Stimulated activated CD4-positive, alpha-beta T cell treated with anti-CD3 and anti-CD28 coated beads, Interleukin-2, amount 100 ng/mL, for 4 hours (primary cell): ENCODE measurements around the gene AHI1.
"Not testable (repeated sequence)": the region's sequence is repeated elsewhere in the genome, so short reads cannot be mapped to it uniquely, and the experiment has no call there.

Experiments
- DNase-seq: peaks from one replicate; pipeline ENCODE4 v3.0.0-alpha.2; 2020; ENCODE audit warnings: low read depth

Gene AHI1

DNA sequence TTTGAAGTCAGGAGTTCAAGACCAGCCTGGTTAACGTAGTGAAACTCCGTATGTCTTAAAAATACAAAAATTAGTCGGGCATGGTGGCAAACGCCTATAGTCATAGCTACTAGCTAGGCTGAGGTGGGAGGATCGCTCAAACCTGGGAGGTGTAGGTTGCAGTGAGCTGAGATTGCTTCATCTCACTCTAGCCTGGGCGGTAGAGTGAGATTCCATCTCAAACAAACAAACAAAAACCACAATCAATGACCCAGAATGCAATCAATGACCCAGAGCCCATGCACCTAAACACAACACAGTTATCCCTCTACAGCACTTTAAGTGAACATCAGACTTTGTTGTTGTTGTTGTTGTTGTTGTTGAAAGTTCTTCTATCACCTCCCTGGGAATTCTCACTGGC lies 238.6 kb downstream of the AHI1 start:
- DNase-seq = no peak

DNA sequence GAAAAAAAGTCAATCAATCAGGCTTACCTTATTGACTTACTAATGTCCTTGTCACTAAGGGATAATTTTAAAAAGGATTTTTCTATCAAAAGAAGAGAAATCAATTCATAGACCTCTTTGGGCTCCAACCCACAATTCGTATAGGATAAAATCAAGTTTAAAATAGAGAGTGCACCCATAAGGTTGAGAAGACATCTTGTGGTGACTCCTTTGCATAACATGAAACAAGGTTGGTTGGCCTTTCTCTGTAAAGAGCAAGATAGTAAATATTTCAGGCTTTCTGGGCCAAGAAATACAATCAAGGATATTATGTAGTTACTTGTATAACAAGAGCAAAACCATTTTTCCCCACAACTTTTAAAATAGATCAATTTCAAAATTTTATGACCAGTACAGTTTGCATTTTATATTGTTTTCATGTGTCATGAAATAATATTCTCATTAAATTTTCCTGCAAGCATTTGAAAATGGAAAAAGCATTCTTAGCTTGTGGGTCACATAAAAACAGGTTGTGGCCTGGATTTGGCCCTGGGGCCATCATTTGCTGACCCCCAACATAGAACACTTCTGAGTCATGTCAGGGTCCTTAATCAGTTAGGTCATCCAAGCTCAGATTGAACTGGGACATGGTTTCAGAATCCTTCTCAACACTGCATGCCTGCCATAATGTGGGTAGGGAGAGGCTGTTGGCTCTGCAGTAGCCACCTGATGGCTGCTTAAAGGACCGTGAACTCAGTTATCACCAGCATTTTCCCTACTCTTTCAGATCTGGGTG lies 239.7 kb downstream of the AHI1 start:
- no peak for DNase-seq

DNA sequence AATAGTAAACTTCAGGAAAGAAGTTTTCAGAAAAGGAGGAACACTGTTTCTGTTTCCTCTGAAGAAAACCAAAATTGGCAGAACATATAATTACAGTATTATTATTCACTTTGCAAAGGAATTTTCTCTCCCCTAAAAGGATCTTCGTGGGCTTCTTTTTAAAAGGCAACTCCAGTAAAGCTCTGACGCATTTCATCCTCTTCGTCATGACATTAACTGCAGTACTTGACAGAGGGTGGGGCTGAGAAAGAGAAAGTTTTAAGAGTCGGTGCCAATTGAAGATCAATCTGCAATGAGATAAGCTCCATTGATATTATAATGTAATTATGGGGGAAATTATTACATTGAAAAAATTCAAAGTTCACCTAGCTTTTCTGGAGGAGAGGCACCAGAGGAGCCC lies 240.7 kb downstream of the AHI1 start:
- DNase-seq = no peak

DNA sequence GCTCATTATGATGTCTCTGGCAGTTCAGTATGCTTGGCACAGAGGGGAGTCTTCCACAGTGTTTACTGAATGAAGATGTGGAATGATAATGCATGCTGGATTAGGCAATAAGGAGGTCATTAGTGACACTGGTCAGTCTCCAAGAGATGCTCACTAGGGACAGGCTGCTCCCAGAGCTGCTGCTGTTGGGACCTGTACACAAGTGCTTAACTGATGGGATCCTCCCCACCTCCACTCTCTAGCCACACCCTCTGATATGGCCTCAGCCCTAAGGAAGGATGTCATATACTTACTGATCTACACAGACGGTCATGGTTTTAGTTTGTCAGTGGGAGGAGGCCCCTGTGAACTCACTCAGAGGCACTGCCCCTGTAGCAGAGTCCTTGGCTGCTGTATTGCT lies 243.1 kb downstream of the AHI1 start:
- no peak for DNase-seq

DNA sequence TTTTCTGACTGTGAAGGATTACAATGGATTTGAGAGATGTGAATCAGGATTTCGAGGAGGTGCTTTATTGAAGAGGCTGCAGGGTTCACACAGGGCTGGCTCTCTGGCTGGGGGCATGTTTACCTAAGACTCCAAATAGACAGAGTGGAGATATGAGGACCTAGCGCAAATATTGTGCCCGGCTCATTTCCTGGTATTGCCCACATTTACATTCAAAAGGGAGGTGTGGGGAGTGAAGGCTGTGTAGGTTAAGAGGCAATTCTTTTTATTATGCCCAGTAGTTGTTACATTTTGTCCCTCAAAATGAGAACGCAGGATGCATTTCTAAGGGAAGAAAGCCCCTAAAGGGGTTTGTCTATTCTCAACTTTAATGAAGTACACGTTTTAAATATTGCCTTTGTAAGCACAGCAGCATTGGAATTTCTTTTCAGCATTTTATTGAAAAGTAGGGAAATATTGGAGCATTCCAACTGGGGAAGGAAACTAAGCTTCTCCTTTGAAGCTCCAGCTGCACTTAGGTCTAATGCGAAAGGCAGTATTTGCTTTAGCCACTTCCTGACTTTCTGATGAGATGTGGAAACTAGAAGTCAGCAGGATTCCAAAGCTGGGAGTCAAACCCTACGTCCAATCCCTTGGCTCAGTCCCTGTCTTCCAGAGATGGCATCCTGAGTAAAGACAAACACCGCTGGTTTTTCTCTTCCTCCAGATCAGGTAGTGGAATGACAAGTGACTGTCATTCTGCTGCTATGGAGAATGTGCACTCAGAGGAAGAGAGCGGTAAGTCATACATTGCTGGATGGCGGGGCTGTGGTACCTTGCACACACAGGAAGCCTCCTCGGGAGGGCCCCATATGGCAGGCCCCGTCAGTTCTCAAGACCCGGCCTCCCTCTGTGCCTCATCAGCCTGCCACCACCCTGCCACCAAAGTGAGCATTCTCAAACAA lies 245.8 kb downstream of the AHI1 start:
- no peak for DNase-seq

DNA sequence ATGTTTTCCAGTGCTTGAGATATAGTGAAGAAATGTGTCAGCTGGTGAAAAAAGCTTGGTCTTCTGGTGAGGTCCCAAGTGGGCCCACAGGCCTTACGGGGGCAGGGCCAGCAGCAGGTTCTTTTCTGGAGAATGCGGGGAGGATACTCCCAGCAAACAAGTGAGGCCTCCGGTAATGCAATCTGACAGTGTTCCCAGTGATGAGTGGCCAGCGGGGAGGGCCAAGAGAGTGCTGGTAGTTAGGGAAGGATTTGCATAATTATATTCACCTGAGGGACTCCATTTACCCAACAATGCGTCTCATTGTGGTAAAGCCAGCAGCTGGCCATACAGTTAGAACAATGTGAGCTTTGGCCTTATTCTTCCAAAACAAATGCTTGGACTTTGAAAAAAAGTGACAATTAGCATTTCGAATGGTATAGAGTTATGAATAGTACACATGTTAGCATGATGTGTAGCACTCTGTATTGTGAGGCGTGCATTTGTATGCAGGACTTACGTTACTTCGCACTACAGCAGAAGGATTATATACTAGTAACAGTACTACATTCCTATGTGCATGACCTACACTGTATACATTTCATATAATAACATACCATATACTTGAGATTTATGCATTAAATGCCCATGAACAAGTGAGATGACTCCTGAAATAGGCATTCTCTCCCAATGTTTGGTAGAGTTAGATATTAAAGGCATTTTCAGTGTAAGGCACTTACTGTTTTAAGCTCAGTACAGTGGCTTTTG lies 246.6 kb downstream of the AHI1 start:
- no peak for DNase-seq

DNA sequence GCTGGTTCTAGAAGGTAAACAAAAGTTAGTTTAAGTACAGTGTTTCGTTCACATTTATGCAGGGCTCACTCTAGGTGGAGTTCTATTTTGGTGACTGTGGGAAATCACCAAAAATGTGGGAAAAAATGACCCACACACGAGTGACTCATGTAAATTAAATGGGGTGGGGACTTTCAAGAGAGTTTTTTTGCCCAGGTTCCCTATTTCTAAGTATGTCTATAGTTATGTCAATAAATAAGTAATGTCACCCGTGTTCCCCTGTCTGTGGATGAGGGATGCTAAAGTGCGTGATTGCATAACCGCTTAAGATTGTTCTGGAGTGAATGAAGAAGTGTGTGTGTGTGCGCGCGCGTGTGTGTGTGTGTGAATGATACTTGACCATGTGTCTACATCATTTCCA lies 247.3 kb downstream of the AHI1 start:
- DNase-seq = peak; percentile 2

DNA sequence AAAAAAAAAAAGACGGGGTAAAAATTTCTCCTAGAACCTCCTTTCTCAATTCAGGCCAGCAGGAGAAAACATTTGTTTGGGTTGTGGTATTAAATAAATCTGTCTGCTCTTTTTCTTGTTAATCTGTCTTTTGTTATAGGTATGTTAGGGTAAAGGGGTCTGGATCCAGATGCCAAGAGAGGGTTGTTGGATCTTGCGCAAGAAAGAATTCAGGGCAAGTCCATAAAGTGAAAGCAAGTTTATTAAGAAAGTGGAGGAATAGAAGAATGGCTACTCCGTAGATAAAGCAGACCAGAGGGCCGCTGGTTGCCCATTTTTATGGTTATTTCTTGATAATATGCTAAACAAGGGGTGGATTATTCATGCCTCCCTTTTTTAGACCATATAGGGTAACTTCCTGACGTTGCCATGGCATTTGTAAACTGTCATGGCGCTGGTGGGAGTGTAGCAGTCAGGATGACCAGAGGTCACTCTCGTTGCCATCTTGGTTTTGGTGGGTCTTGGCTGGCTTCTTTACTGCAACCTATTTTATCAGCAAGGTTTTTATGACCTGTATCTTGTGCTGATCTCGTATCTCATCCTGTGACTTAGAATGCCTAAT lies 251.0 kb downstream of the AHI1 start:
- DNase-seq = not testable (repeated sequence)

DNA sequence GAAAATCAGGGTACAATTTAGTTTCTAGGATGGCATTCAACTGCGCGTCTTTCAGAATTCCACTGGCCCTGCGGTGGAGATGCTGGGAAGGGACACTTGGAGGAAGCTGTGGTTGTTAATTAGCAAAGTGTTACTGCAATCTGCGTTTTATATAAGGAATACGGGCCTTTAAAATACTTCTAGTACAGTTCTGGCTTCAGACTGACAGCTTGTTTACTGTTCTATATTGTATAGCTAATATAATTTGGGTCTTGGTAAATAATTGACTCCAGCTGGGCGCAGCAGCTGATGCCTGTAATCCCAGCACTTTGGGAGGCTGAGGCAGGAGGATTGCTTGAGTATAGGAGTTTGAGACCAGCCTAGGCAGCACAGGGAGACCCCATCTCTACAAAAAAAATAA lies 252.7 kb downstream of the AHI1 start:
- DNase-seq = no peak

DNA sequence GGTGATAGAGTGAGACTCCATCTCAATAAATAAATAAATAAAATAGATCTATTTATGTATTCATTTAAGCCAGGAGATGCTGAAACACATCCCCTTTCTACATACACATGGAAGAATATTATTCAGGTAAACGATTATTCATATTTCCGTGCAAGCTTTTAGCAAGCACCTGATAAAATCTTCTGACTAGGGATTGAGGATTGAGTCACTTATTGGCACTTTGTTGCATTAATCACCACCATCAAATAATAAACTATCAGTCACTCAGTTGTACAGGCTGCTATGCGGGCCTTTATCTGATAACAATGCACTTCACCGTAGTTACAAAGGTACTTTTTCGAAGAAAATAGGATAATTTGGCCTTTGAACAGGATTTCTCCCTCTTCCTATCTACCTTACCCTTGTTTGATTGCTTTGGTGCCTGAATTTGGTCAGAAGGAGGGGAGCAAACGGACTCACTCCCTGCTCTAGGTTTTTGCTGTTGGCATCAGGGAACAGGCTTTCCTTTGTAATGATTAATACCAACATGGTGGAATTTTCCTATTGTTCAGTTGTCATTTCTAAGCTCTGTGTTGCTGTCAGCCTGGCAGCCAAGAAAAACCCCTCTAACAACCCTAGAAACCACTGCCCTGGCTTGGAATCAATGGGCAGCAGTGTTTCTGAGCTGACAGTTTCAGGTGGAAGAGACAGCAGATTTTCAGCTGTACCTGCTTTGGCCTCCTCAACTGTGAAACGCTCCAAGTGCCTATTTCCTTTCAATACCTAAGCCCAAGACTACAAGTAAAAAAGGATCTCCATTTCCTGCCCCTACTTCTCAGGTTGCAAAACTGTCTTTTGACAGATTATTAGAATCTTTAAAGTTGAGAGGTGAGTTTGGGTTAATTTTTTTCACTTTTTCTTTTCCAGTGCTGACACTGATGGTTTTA lies 253.4 kb downstream of the AHI1 start:
- no peak for DNase-seq

DNA sequence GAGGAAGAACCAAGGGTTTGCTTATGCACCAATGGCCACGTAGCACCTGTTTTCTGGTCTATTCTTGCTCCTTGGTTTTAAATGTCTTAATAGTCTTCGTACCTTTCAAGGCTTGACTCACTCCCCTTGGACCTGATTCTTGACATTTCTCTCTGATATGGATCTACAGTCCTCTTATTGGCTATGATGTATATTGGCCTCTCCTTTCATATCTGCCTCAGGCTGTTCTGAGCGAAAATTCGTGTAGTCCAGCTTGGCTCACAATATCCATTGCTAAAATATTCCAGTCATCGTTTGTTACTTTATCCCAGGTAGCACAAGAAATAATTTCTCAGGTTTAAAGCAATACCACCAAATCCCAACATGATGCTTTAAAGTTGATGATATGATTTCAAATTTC lies 256.8 kb downstream of the AHI1 start:
- DNase-seq = no peak

DNA sequence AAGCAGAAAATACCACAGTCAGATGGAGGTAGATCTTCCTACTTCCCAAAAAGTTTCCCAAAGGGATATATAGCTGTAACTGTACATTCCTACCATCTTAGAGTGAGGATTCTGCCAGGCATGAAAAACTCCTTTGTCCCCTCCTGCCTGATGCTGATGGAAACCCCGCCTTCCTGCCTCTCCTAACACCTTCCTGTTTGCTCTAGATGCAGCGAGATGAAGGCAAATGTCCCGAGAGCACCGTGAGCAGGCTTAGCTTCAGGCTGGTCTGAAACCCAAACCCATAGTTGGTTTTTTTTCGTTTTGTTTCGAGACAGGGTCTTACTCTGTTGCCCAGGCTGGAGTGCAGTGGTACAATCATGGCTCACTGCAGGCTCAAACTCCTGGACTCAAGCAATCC lies 260.8 kb downstream of the AHI1 start:
- no peak for DNase-seq

DNA sequence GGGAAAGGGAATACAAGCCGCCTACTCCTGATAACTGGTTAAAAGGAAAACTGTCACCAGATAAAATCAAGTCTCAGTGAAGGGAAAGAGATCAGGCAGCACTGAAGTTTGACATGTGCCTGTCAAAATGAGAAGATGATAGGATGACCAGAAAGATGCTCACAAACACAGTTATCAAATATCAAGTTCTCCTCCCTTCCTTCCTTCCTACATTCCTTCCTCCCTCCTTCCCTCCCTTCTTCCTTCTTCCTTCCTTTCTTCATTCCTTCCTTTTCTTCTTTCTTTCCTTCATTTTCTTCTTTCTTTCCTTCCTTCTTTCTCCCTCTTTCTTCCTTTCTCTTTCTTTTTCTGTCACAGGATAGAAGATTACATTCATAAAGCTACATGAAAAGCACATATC lies 261.2 kb downstream of the AHI1 start:
- DNase-seq = no peak

DNA sequence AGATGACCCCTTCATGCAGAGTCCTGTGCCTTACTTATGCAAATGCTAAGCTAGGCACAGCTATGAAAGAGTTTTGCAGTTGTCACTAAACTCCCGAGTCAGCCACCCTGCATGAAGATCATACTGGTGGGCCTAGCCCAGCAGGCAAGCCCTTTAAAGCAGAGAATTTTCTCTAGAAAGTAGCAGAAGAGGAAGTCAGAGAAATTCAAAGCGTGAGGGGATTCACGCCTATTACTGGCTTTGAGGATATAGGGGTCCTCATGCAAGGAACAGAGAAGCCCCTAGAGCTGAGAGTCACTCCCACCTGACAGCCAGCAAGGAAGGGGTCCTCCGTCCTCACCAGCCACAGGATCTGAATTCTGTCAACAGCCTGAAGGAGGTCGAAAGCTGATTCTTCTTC lies 261.8 kb downstream of the AHI1 start:
- DNase-seq = no peak

DNA sequence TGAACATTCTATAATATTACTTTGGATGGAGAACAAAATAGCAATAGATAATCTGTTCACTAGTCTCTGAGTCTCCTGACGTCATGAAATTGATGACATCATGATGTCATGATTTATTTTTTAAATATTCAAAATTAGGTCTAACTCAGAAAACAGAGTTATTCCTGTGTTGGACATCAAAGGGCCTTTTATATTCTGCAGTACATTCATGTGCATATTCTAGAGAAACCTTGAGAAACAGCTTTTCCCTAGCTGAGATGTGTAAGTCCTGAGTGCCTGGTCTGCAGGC lies 263.1 kb downstream of the AHI1 start:
- DNase-seq = no peak

DNA sequence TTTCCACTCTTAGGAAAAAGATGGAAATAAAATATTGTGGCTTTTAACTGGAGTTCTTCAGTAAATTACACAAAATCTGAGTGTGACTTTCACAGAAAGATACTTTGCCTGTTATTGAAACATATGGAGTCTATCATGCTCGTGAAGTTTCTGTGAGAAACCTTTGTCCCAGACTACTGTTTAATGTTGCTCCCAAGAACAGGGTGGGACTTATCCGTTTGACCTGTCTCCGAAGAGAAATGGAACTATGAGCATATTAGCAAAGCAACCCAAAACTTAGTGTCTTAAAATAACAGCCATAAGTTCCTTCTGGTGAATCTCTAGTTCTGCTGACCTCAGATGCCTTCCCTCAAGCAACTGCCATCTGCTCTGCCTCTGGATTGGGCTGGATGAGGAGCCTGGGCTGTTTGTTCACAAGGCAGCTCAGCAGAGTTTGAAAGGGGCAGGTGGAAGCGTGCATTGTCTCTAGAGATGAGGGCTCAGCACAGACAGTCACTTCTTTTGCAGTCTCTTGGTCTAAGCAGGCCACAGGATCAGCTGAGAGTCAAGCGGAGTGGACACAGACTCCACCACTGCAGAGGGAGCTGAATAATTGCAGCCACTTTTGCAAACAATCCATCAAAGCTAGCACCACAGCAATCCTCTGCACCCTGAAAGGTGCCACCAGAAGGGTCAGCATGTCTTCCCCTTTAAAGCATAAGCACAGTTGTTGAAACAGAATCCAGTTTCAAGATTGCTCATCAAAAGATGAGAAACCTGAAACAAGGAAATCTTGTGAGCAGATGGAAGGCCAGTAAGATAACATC lies 263.7 kb downstream of the AHI1 start:
- DNase-seq = no peak
